Muscle layer of duodenum (tissue), 2 donors: ENCODE results near the gene LURAP1L.

Source experiments
- H3K27ac ChIP-seq: one replicate; pipeline ENCODE4 v1.7.0; 2013; ENCODE audit warnings: mild to moderate bottlenecking, low read length
- H3K27me3 ChIP-seq: one replicate; pipeline ENCODE4 v1.7.0; 2013; ENCODE audit warnings: low read depth, mild to moderate bottlenecking, control low read depth, low read length
- H3K36me3 ChIP-seq, 2 donors: one replicate each; pipeline ENCODE4 v1.7.0; 2013; ENCODE audit warnings: low read length in 2 of 2, control low read depth in 1 of 2, mild to moderate bottlenecking in 1 of 2; ENCODE audit not compliant: insufficient read depth in 2 of 2, control insufficient read depth in 1 of 2
- H3K4me1 ChIP-seq, 2 donors: one replicate each; pipeline ENCODE4 v1.7.0; 2013; ENCODE audit warnings: low read length in 2 of 2, mild to moderate bottlenecking in 2 of 2, control low read depth in 1 of 2, moderate library complexity in 1 of 2; ENCODE audit not compliant: insufficient read depth in 2 of 2, control insufficient read depth in 1 of 2
- H3K4me3 ChIP-seq, 2 donors: one replicate each; pipeline ENCODE4 v1.7.0; 2013; ENCODE audit warnings: low read length in 2 of 2, low read depth in 1 of 2, mild to moderate bottlenecking in 1 of 2
- H3K9me3 ChIP-seq, 2 donors: one replicate each; pipeline ENCODE4 v1.7.0; 2013; ENCODE audit warnings: low read length in 2 of 2, control low read depth in 1 of 2, mild to moderate bottlenecking in 1 of 2; ENCODE audit not compliant: control insufficient read depth in 1 of 2
- donor health status: healthy.

LURAP1L gene

GRCh38 chr9:12774861-12775678 lies at the start of gene LURAP1L:
Gene LURAP1L (plus strand): TSS chr9:12775020. CDS start chr9:12775716, 696 bp downstream.
- H3K9me3 ChIP-seq = no peaks in the 10 kb centered on the region
- H3K4me1 ChIP-seq = peaks cover 0 to 4% of the 10 kb centered on the region in 2 donors
- H3K4me3 ChIP-seq = peak within 1 kb of the TSS; percentile 93 to 99
- peaks cover 0 to 6% of the 10 kb centered on the region in 2 donors for H3K36me3 ChIP-seq
- peak within 1 kb of the TSS; percentile 93 for H3K27ac ChIP-seq
- H3K27me3 ChIP-seq = no peaks in the 10 kb centered on the region

GRCh38 chr9:12726795-12727194 lies 48.0 kb upstream of the LURAP1L start:
- Histone ChIP-seq H3K36me3 (no peaks in the 10 kb centered on the region), H3K27me3 (no peaks in the 10 kb centered on the region), H3K4me1 (no peaks in the 10 kb centered on the region), H3K9me3 (no peaks in the 10 kb centered on the region), H3K27ac (no peak overlapping the region), H3K4me3 (no peak overlapping the region)

- no peak overlapping the region for H3K27ac ChIP-seq
- H3K4me1 ChIP-seq = no peaks in the 10 kb centered on the region
- H3K36me3 ChIP-seq = no peaks in the 10 kb centered on the region
- H3K9me3 ChIP-seq = no peaks in the 10 kb centered on the region
- no peak overlapping the region for H3K4me3 ChIP-seq
- no peaks in the 10 kb centered on the region for H3K27me3 ChIP-seq
Measured at GRCh38 chr9:12730198-12730597, 44.6 kb upstream of the LURAP1L start.

GRCh38 chr9:12730927-12731326 lies 43.9 kb upstream of the LURAP1L start:
- Histone ChIP-seq H3K4me3 (no peak overlapping the region), H3K4me1 (no peaks in the 10 kb centered on the region), H3K9me3 (no peaks in the 10 kb centered on the region), H3K27me3 (no peaks in the 10 kb centered on the region), H3K36me3 (no peaks in the 10 kb centered on the region), H3K27ac (no peak overlapping the region)

GRCh38 chr9:12732971-12733370 lies 41.8 kb upstream of the LURAP1L start:
- no peaks in the 10 kb centered on the region for H3K9me3 ChIP-seq
- H3K27ac ChIP-seq = no peak overlapping the region
- H3K4me3 ChIP-seq = no peak overlapping the region
- no peaks in the 10 kb centered on the region for H3K4me1 ChIP-seq
- no peaks in the 10 kb centered on the region for H3K27me3 ChIP-seq
- H3K36me3 ChIP-seq = no peaks in the 10 kb centered on the region

GRCh38 chr9:12735665-12736064 lies 39.2 kb upstream of the LURAP1L start:
- Histone ChIP-seq H3K9me3 (no peaks in the 10 kb centered on the region), H3K27me3 (no peaks in the 10 kb centered on the region), H3K4me3 (no peak overlapping the region), H3K36me3 (no peaks in the 10 kb centered on the region), H3K4me1 (no peaks in the 10 kb centered on the region), H3K27ac (no peak overlapping the region)

GRCh38 chr9:12737871-12738270 lies 36.9 kb upstream of the LURAP1L start:
- Histone ChIP-seq H3K4me3 (no peak overlapping the region), H3K27ac (no peak overlapping the region), H3K9me3 (no peaks in the 10 kb centered on the region), H3K27me3 (no peaks in the 10 kb centered on the region), H3K36me3 (no peaks in the 10 kb centered on the region), H3K4me1 (no peaks in the 10 kb centered on the region)

GRCh38 chr9:12739014-12739652 lies 35.7 kb upstream of the LURAP1L start:
- H3K27ac ChIP-seq = no peak overlapping the region
- no peaks in the 10 kb centered on the region for H3K4me1 ChIP-seq
- H3K27me3 ChIP-seq = no peaks in the 10 kb centered on the region
- no peaks in the 10 kb centered on the region for H3K36me3 ChIP-seq
- H3K4me3 ChIP-seq = no peak overlapping the region
- H3K9me3 ChIP-seq = no peaks in the 10 kb centered on the region

- Histone ChIP-seq H3K27ac (no peak overlapping the region), H3K36me3 (no peaks in the 10 kb centered on the region), H3K4me1 (no peaks in the 10 kb centered on the region), H3K9me3 (no peaks in the 10 kb centered on the region), H3K4me3 (no peak overlapping the region), H3K27me3 (no peaks in the 10 kb centered on the region)
Measured at GRCh38 chr9:12740845-12741244, 34.0 kb upstream of the LURAP1L start.

GRCh38 chr9:12748016-12748415 lies 26.8 kb upstream of the LURAP1L start:
- H3K27ac ChIP-seq = no peak overlapping the region
- H3K9me3 ChIP-seq = no peaks in the 10 kb centered on the region
- H3K4me3 ChIP-seq = no peak overlapping the region
- H3K27me3 ChIP-seq = no peaks in the 10 kb centered on the region
- H3K36me3 ChIP-seq = no peaks in the 10 kb centered on the region
- H3K4me1 ChIP-seq = no peaks in the 10 kb centered on the region

GRCh38 chr9:12748954-12749353 lies 25.9 kb upstream of the LURAP1L start:
- no peaks in the 10 kb centered on the region for H3K9me3 ChIP-seq
- H3K36me3 ChIP-seq = no peaks in the 10 kb centered on the region
- no peak overlapping the region for H3K27ac ChIP-seq
- no peaks in the 10 kb centered on the region for H3K4me1 ChIP-seq
- no peaks in the 10 kb centered on the region for H3K27me3 ChIP-seq
- no peak overlapping the region for H3K4me3 ChIP-seq
